ENCODE measurements around the gene CLEC7A.

DNA sequence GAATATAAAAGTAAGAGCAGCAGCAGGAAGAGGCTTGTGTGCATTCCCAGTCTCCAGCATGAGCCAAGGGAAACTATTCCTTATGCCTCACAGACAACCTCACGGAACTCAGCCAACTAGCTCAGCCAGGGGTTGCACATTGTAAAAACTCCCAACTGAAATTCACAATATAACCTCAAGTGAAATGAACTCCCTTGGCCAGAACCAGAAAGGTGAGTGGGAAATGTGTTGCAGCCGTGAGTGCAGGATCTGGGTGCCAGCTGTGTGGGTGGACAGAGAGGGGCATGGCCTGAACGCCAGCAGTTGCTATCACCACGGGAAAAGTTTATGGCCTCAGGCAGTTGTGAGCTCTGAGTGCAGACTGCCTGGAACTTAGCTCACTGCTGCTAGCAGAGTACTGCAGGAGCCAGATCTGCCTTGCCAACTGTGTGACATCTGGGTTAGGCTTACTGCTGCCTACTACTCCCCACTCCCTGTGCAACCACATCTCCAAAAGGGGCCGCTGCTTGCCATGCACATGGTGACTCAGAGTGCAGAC, 28.9 kb downstream of the CLEC7A start:
- TF ChIP-seq, protein P1, sequence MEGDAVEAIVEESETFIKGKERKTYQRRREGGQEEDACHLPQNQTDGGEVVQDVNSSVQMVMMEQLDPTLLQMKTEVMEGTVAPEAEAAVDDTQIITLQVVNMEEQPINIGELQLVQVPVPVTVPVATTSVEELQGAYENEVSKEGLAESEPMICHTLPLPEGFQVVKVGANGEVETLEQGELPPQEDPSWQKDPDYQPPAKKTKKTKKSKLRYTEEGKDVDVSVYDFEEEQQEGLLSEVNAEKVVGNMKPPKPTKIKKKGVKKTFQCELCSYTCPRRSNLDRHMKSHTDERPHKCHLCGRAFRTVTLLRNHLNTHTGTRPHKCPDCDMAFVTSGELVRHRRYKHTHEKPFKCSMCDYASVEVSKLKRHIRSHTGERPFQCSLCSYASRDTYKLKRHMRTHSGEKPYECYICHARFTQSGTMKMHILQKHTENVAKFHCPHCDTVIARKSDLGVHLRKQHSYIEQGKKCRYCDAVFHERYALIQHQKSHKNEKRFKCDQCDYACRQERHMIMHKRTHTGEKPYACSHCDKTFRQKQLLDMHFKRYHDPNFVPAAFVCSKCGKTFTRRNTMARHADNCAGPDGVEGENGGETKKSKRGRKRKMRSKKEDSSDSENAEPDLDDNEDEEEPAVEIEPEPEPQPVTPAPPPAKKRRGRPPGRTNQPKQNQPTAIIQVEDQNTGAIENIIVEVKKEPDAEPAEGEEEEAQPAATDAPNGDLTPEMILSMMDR (IDR thresholded peaks at IDR 0.05; ENCODE audit: insufficient read depth, low read depth, low read length) = no peak
- TF ChIP-seq EZH2 (IDR thresholded peaks at IDR 0.05; ENCODE audit: insufficient read depth, low read length) = no peak

All from astrocyte (in vitro differentiated cells and primary cell).